GM19463 (cell line): ENCODE data around the gene OXCT1.
A peak's percentile ranks its signal among the peaks of the same experiment; 100 is the strongest.
"Not testable (repeated sequence)": the region's sequence is repeated elsewhere in the genome, so short reads cannot be mapped to it uniquely, and the experiment has no call there.

Source experiments
- ATAC-seq: cut with Tn5 transposase; IDR thresholded peaks from one replicate; pipeline ENCODE4 v1.9.1; 2021; ENCODE audit warnings: mild to moderate bottlenecking, moderate library complexity; ENCODE audit not compliant: unreplicated experiment

The OXCT1 gene

GRCh38 chr5:41874512-41875060 lies 4.4 kb upstream of the OXCT1 start:
- no peak for ATAC-seq

GRCh38 chr5:41871852-41872251 lies 1.6 kb upstream of the OXCT1 start:
- no peak for ATAC-seq

GRCh38 chr5:41870627-41871048 lies 413 bp upstream of the OXCT1 start:
- ATAC-seq = no peak

GRCh38 chr5:41869151-41869723 lies 988 bp downstream of the OXCT1 start:
- no peak for ATAC-seq

- ATAC-seq = peak; percentile 63
These were observed 6.2 kb downstream of the OXCT1 start for GRCh38 chr5:41863871-41864486.

- no peak for ATAC-seq
These were observed 11.3 kb downstream of the OXCT1 start for GRCh38 chr5:41858890-41859289.

GRCh38 chr5:41857989-41858388 lies 12.2 kb downstream of the OXCT1 start:
- ATAC-seq = no peak

GRCh38 chr5:41856644-41857491 lies 13.4 kb downstream of the OXCT1 start:
- ATAC-seq = peak; percentile 94

- no peak for ATAC-seq
These were observed 17.9 kb downstream of the OXCT1 start for GRCh38 chr5:41852293-41852692.

- no peak for ATAC-seq
These were observed 19.1 kb downstream of the OXCT1 start for GRCh38 chr5:41851116-41851515.

GRCh38 chr5:41848983-41849382 lies 21.2 kb downstream of the OXCT1 start:
- no peak for ATAC-seq

GRCh38 chr5:41845751-41846150 lies 24.5 kb downstream of the OXCT1 start:
- ATAC-seq = not testable (repeated sequence)

- ATAC-seq = no peak
These were observed 25.7 kb downstream of the OXCT1 start for GRCh38 chr5:41844502-41844901.

GRCh38 chr5:41843456-41844370 lies 26.5 kb downstream of the OXCT1 start:
- peak; percentile 27 for ATAC-seq

GRCh38 chr5:41842777-41843176 lies 27.4 kb downstream of the OXCT1 start:
- ATAC-seq = peak; percentile 83

- no peak for ATAC-seq
These were observed 28.9 kb downstream of the OXCT1 start for GRCh38 chr5:41841325-41841724.

GRCh38 chr5:41840251-41840650 lies 30.0 kb downstream of the OXCT1 start:
- no peak for ATAC-seq

GRCh38 chr5:41837793-41838192 lies 32.4 kb downstream of the OXCT1 start:
- ATAC-seq = no peak

GRCh38 chr5:41835645-41836044 lies 34.6 kb downstream of the OXCT1 start:
- ATAC-seq = peak; percentile 59

GRCh38 chr5:41834506-41834905 lies 35.7 kb downstream of the OXCT1 start:
- ATAC-seq = no peak

GRCh38 chr5:41832430-41832829 lies 37.8 kb downstream of the OXCT1 start:
- ATAC-seq = no peak
